GM04504 (cell line): ENCODE data around the gene FASTK.
"Not testable (repeated sequence)": the region's sequence is repeated elsewhere in the genome, so short reads cannot be mapped to it uniquely, and the experiment has no call there.

Experiments used
- DNase-seq: peaks from one replicate; pipeline ENCODE4 v3.0.0-alpha.2; 2012; ENCODE audit warnings: low read depth

The FASTK gene

GRCh38 chr7:151046603-151047573, 33.7 kb downstream of the FASTK start:
- DNase-seq = no peak

GRCh38 chr7:151045967-151046366, 34.6 kb downstream of the FASTK start:
- no peak for DNase-seq

- no peak for DNase-seq
Observed at GRCh38 chr7:151045262-151045661, 35.3 kb downstream of the FASTK start.

GRCh38 chr7:151043959-151044358, 36.6 kb downstream of the FASTK start:
- no peak for DNase-seq

GRCh38 chr7:151043449-151043848, 37.2 kb downstream of the FASTK start:
- DNase-seq = not testable (repeated sequence)

GRCh38 chr7:151040616-151041375, 39.8 kb downstream of the FASTK start:
- no peak for DNase-seq

- DNase-seq = no peak
Observed at GRCh38 chr7:151039850-151040548, 40.6 kb downstream of the FASTK start.

GRCh38 chr7:151038951-151039849, 41.4 kb downstream of the FASTK start:
- DNase-seq = peak; percentile 63

GRCh38 chr7:151035902-151036301, 44.7 kb downstream of the FASTK start:
- no peak for DNase-seq

- DNase-seq = no peak
Observed at GRCh38 chr7:151035026-151035717, 45.4 kb downstream of the FASTK start.

GRCh38 chr7:151034312-151035025, 46.1 kb downstream of the FASTK start:
- DNase-seq = no peak

GRCh38 chr7:151033864-151034249, 46.8 kb downstream of the FASTK start:
- DNase-seq = no peak

- no peak for DNase-seq
Observed at GRCh38 chr7:151032936-151033863, 47.4 kb downstream of the FASTK start.

GRCh38 chr7:151031011-151031410, 49.6 kb downstream of the FASTK start:
- DNase-seq = no peak

- no peak for DNase-seq
Observed at GRCh38 chr7:151028948-151029501, 51.6 kb downstream of the FASTK start.

- DNase-seq = peak; percentile 99
Observed at GRCh38 chr7:151028131-151028947, 52.3 kb downstream of the FASTK start, which contains the start of gene ABCB8. ABCB8 (plus strand) TSS chr7:151028450; CDS start chr7:151028516, 66 bp downstream.

GRCh38 chr7:151027728-151028130, 52.9 kb downstream of the FASTK start:
- not testable (repeated sequence) for DNase-seq
